Trophoblast cell (in vitro differentiated cells and primary cell): ENCODE results near the gene FRMD4A.
A peak's percentile ranks its signal among the peaks of the same experiment; 100 is the strongest.

Experiments
- DNase-seq, 2 donors: peaks; one replicate each; pipeline ENCODE4 v3.0.0-alpha.2; 2016
- H2AFZ ChIP-seq: 2 replicates; pipeline ENCODE4 v1.6.1; 2013; ENCODE audit warnings: low read length, moderate library complexity, mild to moderate bottlenecking; ENCODE audit not compliant: insufficient read depth, poor library complexity
- H2AK5ac ChIP-seq: 2 replicates; pipeline ENCODE4 v1.6.1; 2013; ENCODE audit warnings: mild to moderate bottlenecking, low read length
- H2BK120ac ChIP-seq: 2 replicates; pipeline ENCODE4 v1.6.1; 2013; ENCODE audit warnings: low read length, mild to moderate bottlenecking, moderate library complexity; ENCODE audit not compliant: insufficient read depth, poor library complexity
- H2BK12ac ChIP-seq: 2 replicates; pipeline ENCODE4 v1.6.1; 2013; ENCODE audit warnings: mild to moderate bottlenecking, low read length, moderate library complexity
- H2BK5ac ChIP-seq: 2 replicates; pipeline ENCODE4 v1.6.1; 2013; ENCODE audit warnings: low read length, low read depth, moderate library complexity, mild to moderate bottlenecking; ENCODE audit not compliant: poor library complexity
- H3K14ac ChIP-seq: 2 replicates; pipeline ENCODE4 v1.6.1; 2013; ENCODE audit warnings: mild to moderate bottlenecking, low read length
- H3K18ac ChIP-seq: 2 replicates; pipeline ENCODE4 v1.6.1; 2013; ENCODE audit warnings: mild to moderate bottlenecking, low read length
- H3K23ac ChIP-seq: 2 replicates; pipeline ENCODE4 v1.6.1; 2013; ENCODE audit warnings: low read length
- H3K27ac ChIP-seq: 2 replicates; pipeline ENCODE4 v1.5.1; 2013; ENCODE audit warnings: low read depth, mild to moderate bottlenecking, inconsistent platforms, low read length, moderate library complexity
- H3K27me3 ChIP-seq: 2 replicates; pipeline ENCODE4 v1.6.1; 2013; ENCODE audit warnings: inconsistent platforms, mild to moderate bottlenecking, low read length, moderate library complexity; ENCODE audit not compliant: insufficient read depth
- H3K36me3 ChIP-seq, 2 experiments: 1 replicate in 1 of 2; 2 replicates in 1 of 2; pipeline ENCODE4 v1.6.1; 2013; ENCODE audit warnings: low read length in 2 of 2, mild to moderate bottlenecking in 2 of 2, moderate library complexity in 1 of 2; ENCODE audit not compliant: insufficient read depth in 2 of 2, control insufficient read depth in 1 of 2
- H3K4ac ChIP-seq: 2 replicates; pipeline ENCODE4 v1.6.1; 2013; ENCODE audit warnings: low read depth, mild to moderate bottlenecking, low read length, moderate library complexity
- H3K4me1 ChIP-seq, 2 experiments: 1 replicate in 1 of 2; 2 replicates in 1 of 2; pipeline ENCODE4 v1.6.1; 2013; ENCODE audit warnings: low read length in 2 of 2, mild to moderate bottlenecking in 2 of 2, moderate library complexity in 1 of 2; ENCODE audit not compliant: insufficient read depth in 2 of 2, control insufficient read depth in 1 of 2
- H3K4me2 ChIP-seq: 2 replicates; pipeline ENCODE4 v1.6.1; 2013; ENCODE audit warnings: inconsistent platforms, mild to moderate bottlenecking, low read length, moderate library complexity
- H3K4me3 ChIP-seq: 2 replicates; pipeline ENCODE4 v1.5.1; 2013; ENCODE audit warnings: mild to moderate bottlenecking, low read depth, low read length, inconsistent platforms
- H3K79me1 ChIP-seq: one replicate; pipeline ENCODE4 v1.6.1; 2013; ENCODE audit warnings: low read length
- H3K79me2 ChIP-seq: 2 replicates; pipeline ENCODE4 v1.6.1; 2013; ENCODE audit warnings: low read length, mild to moderate bottlenecking; ENCODE audit not compliant: control insufficient read depth, insufficient read depth, poor library complexity
- H3K9ac ChIP-seq: 2 replicates; pipeline ENCODE4 v1.6.1; 2013; ENCODE audit warnings: mild to moderate bottlenecking, low read length
- H3K9me3 ChIP-seq: 2 replicates; pipeline ENCODE4 v1.6.1; 2013; ENCODE audit warnings: low read depth, mild to moderate bottlenecking, control low read depth, inconsistent platforms, low read length; ENCODE audit not compliant: insufficient read depth
- H4K12ac ChIP-seq: 2 replicates; pipeline ENCODE4 v1.6.1; 2013; ENCODE audit warnings: low read depth, mild to moderate bottlenecking, low read length, moderate library complexity
- H4K8ac ChIP-seq: 2 replicates; pipeline ENCODE4 v1.6.1; 2013; ENCODE audit warnings: low read depth, mild to moderate bottlenecking, low read length, moderate library complexity
- H4K91ac ChIP-seq: one replicate; pipeline ENCODE4 v1.6.1; 2013; ENCODE audit warnings: low read depth, mild to moderate bottlenecking, low read length, moderate library complexity
- WGBS: extraction: QIAGEN DNeasy Blood & Tissue Kit; methylation state at CpG from one replicate; pipeline ENCODE4 v1.1.7; 2013; ENCODE audit warnings: missing lambda C conversion rate; ENCODE audit not compliant: insufficient read length, insufficient coverage; ENCODE audit errors: extremely low coverage; 5-methylcytosine and 5-hydroxymethylcytosine counted together

Gene FRMD4A

GRCh38 chr10:13989616-13990015 lies 341.1 kb downstream of the FRMD4A start:
- Histone ChIP-seq H3K79me1 (no peaks in the 10 kb centered on the region), H3K4me2 (no peak overlapping the region), H4K12ac (no peak overlapping the region), H3K9me3 (no peaks in the 10 kb centered on the region), H4K91ac (no peak overlapping the region), H4K8ac (no peak overlapping the region), H3K14ac (no peak overlapping the region), H2BK120ac (peak overlapping the region; percentile 37), H2BK5ac (no peak overlapping the region), H3K9ac (no peak overlapping the region), H3K18ac (no peak overlapping the region), H2AFZ (no peak overlapping the region), H3K79me2 (no peaks in the 10 kb centered on the region), H3K23ac (no peak overlapping the region), H3K27ac (peak overlapping the region; percentile 29), H3K4me3 (no peak overlapping the region), H2AK5ac (no peak overlapping the region), H3K27me3 (no peaks in the 10 kb centered on the region), H3K36me3 (no peaks in the 10 kb centered on the region), H2BK12ac (peak overlapping the region; percentile 47), H3K4ac (no peak overlapping the region), H3K4me1 (peaks cover 3 to 13% of the 10 kb centered on the region in 2 experiments)
- WGBS, result no CpG with 5 or more reads among the region's 2 CpGs
- DNase-seq, result no peak

- no peak overlapping the region for H3K4me2 ChIP-seq
- no peak overlapping the region for H3K14ac ChIP-seq
- no peaks in the 10 kb centered on the region for H3K27me3 ChIP-seq
- no peak overlapping the region for H2AFZ ChIP-seq
- H4K91ac ChIP-seq, result no peak overlapping the region
- H4K12ac ChIP-seq, result no peak overlapping the region
- no peak overlapping the region for H3K27ac ChIP-seq
- H3K4me1 ChIP-seq, result peaks cover 3 to 13% of the 10 kb centered on the region in 2 experiments
- no peak overlapping the region for H2AK5ac ChIP-seq
- no peak overlapping the region for H3K4ac ChIP-seq
- peak in 1 of 2 donors; percentile 8 for DNase-seq
- no peak overlapping the region for H3K23ac ChIP-seq
- H3K9me3 ChIP-seq, result no peaks in the 10 kb centered on the region
- no peak overlapping the region for H3K4me3 ChIP-seq
- H2BK12ac ChIP-seq, result no peak overlapping the region
- H3K79me1 ChIP-seq, result no peaks in the 10 kb centered on the region
- no peak overlapping the region for H2BK5ac ChIP-seq
- WGBS, result no CpG with 5 or more reads among the region's 9 CpGs
- H3K18ac ChIP-seq, result no peak overlapping the region
- no peak overlapping the region for H4K8ac ChIP-seq
- no peak overlapping the region for H2BK120ac ChIP-seq
- H3K36me3 ChIP-seq, result no peaks in the 10 kb centered on the region
- no peak overlapping the region for H3K9ac ChIP-seq
- H3K79me2 ChIP-seq, result no peaks in the 10 kb centered on the region
Measured at GRCh38 chr10:13987446-13987845, 343.3 kb downstream of the FRMD4A start.

DNA sequence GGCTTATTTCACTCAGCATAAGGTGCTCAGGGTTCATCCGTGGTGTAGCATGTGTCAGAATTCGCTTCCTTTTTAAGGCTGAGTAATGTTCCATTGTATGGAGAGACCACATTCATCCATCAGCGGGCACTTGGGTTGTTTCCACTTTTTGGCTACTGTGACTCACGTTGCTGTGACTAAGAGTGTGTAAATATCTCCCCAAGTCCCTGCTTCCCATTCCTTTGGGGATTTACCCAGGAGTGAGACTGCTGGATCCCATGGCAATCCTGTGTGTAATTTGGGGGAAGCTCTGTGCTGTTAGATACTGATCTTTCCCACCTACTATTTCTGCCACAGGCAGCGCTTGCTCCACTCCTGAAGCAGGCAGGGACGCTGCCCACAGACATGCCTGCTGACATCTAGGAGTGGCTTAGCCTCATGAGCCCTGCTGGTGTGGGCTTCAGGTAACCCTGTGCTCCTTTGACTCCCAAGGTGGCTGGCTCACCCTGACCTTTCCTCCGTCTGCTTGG lies 346.0 kb downstream of the FRMD4A start:
- Histone ChIP-seq H3K27me3 (no peaks in the 10 kb centered on the region), H3K4me3 (no peak overlapping the region), H4K91ac (no peak overlapping the region)

GRCh38 chr10:13983035-13983434 lies 347.7 kb downstream of the FRMD4A start:
- no peak overlapping the region for H3K4ac ChIP-seq
- no CpG with 5 or more reads among the region's 9 CpGs for WGBS
- no peak overlapping the region for H4K8ac ChIP-seq
- no peak overlapping the region for H2AK5ac ChIP-seq
- H3K4me3 ChIP-seq, result no peak overlapping the region
- H2BK12ac ChIP-seq, result no peak overlapping the region
- no peak overlapping the region for H2BK120ac ChIP-seq
- H4K12ac ChIP-seq, result no peak overlapping the region
- no peak overlapping the region for H4K91ac ChIP-seq
- H3K27ac ChIP-seq, result no peak overlapping the region
- H3K4me2 ChIP-seq, result no peak overlapping the region
- no peaks in the 10 kb centered on the region for H3K79me1 ChIP-seq
- H3K23ac ChIP-seq, result no peak overlapping the region
- H3K14ac ChIP-seq, result no peak overlapping the region
- no peak overlapping the region for H2AFZ ChIP-seq
- no peaks in the 10 kb centered on the region for H3K9me3 ChIP-seq
- no peaks in the 10 kb centered on the region for H3K36me3 ChIP-seq
- H3K9ac ChIP-seq, result no peak overlapping the region
- no peak overlapping the region for H3K18ac ChIP-seq
- peaks cover 3 to 5% of the 10 kb centered on the region in 2 experiments for H3K4me1 ChIP-seq
- no peaks in the 10 kb centered on the region for H3K79me2 ChIP-seq
- no peaks in the 10 kb centered on the region for H3K27me3 ChIP-seq
- no peak for DNase-seq
- H2BK5ac ChIP-seq, result no peak overlapping the region

More for the DNA sequence above, 346.0 kb downstream of the FRMD4A start:
- Histone ChIP-seq H3K79me2 (no peaks in the 10 kb centered on the region), H4K12ac (no peak overlapping the region), H3K36me3 (no peaks in the 10 kb centered on the region), H2AFZ (no peak overlapping the region), H3K9me3 (no peaks in the 10 kb centered on the region), H3K4me2 (no peak overlapping the region), H2AK5ac (no peak overlapping the region), H3K18ac (no peak overlapping the region), H3K9ac (no peak overlapping the region), H3K27ac (no peak overlapping the region), H3K4ac (no peak overlapping the region), H4K8ac (no peak overlapping the region), H3K79me1 (no peaks in the 10 kb centered on the region), H2BK120ac (no peak overlapping the region), H3K4me1 (peaks cover 3 to 5% of the 10 kb centered on the region in 2 experiments), H3K23ac (no peak overlapping the region), H2BK12ac (no peak overlapping the region), H2BK5ac (no peak overlapping the region), H3K14ac (no peak overlapping the region)
- WGBS, result no CpG with 5 or more reads among the region's 7 CpGs
- DNase-seq, result peak in 1 of 2 donors; percentile 33
